ENCODE measurements around the gene PRKAR1B. TPM values are rescaled to one million over a fixed set of nuclear protein-coding genes. Genes with fewer than 3 reads are reported as not detected.

PRKAR1B gene
- polyA plus RNA-seq, 1 of the 3 experiments (the other 2 are of a cell fraction): 63.7 TPM

DNA sequence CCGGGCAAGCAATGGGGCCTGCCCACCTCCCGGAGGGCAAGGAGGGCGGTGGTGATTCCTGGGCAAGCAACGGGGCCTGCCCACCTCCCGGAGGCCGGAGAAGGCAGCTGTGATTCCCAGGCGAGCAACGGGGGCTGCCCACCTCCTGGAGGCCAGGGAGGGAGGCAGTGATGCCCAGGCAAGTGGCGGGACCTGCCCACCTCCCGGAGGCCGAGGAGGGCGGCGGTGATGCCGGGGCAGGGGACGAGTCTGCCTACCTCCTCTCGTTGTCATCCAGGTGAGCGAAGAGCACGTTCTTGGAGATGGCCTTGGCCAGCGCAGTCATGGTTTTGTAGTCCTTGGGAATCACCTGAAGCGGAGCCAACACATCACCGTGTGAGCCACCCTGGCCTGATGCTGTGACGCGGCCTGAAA lies 50.1 kb downstream of the PRKAR1B start:
- ChIA-PET CTCF (interaction anchor here (1.0 kb wide), 1 partner anchor 11 kb away, joined by 3 read pairs; no protein-coding TSS in a partner anchor), POLR2A (no interaction called here)
- WGBS (ENCODE audit: low lambda C conversion rate): 96% methylated on average over 21 of the region's 23 CpGs

DNA sequence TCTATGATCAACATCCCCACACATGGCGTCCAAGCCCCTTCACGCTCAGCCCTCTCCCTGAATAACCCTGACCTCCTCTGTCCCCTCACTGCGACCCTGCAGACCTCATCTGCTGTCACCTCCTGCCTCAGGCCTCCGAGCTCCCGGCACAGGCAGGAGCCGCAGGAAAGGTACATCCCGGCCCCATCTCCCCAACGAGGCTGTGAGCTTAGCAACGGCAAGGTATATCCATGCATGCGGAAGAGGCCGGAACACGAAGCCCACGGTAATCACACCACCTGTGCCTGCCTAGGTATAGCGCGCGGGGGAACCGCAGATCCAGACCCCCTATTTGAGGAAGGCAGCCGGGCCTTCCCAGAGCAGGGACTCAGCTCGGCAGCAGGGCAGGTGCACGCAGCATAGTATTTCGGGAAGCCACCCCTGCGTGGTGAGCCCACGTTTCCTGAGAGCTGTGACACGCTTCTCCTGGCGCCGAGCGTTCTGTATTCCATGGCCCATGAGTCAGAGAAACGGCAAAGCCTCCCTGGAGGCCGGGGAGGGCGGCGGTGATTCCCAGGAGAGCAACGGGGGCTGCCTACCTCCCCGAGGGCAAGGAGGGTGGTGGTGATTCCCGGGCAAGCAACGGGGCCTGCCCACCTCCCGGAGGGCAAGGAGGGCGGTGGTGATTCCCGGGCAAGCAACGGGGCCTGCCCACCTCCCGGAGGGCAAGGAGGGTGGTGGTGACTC lies 50.7 kb downstream of the PRKAR1B start:
- Histone ChIP-seq H3K9me2 (no peaks in the 10 kb centered on the region), H4K20me1 (ENCODE audit: insufficient read depth) (no peaks in the 10 kb centered on the region), H3K27ac (ENCODE audit: low read depth in 2 of 2, low read length in 1 of 2) (no peak overlapping the region), H3K27me3 (ENCODE audit: insufficient read depth) (no peaks in the 10 kb centered on the region), H3K9me3 (no peaks in the 10 kb centered on the region), H2AFZ (ENCODE audit: low read depth) (no peak overlapping the region), H3K4me2 (no peak overlapping the region), H3K79me2 (ENCODE audit: insufficient read depth) (no peaks in the 10 kb centered on the region), H3K9ac (no peak overlapping the region), H3K4me3 (ENCODE audit: low read depth in 2 of 2, low read length in 1 of 2) (no peak overlapping the region), H3F3A (replicated peaks; ENCODE audit: insufficient read depth) (no peaks in the 10 kb centered on the region), H3K36me3 (replicated peaks in 1 of 2; ENCODE audit: control insufficient read depth in 1 of 2, insufficient read depth in 2 of 2, low read length in 1 of 2) (peaks cover 11 to 26% of the 10 kb centered on the region in 2 experiments), H3K4me1 (ENCODE audit: control insufficient read depth in 1 of 2, insufficient read depth in 2 of 2, low read depth in 1 of 2, low read length in 1 of 2) (no peaks in the 10 kb centered on the region)
- WGBS (ENCODE audit: low lambda C conversion rate): 96% methylated on average over 33 of the region's 40 CpGs
- DNase-seq: no peak
- CTCF ChIA-PET: interaction anchor here (0.7 to 1.0 kb wide), 3 partner anchors 11 to 38 kb away, joined by 3 to 4 read pairs (median 3); no protein-coding TSS in a partner anchor
- TF ChIP-seq, protein P1, sequence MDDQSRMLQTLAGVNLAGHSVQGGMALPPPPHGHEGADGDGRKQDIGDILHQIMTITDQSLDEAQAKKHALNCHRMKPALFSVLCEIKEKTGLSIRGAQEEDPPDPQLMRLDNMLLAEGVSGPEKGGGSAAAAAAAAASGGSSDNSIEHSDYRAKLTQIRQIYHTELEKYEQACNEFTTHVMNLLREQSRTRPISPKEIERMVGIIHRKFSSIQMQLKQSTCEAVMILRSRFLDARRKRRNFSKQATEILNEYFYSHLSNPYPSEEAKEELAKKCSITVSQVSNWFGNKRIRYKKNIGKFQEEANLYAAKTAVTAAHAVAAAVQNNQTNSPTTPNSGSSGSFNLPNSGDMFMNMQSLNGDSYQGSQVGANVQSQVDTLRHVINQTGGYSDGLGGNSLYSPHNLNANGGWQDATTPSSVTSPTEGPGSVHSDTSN (IDR thresholded peaks at IDR 0.05): no peak
- TF ChIP-seq JUND (IDR thresholded peaks at IDR 0.05) (no peak), ZBTB33 (IDR thresholded peaks at IDR 0.05; ENCODE audit: borderline replicate concordance, low read depth) (no peak), TEAD4 (IDR thresholded peaks at IDR 0.05; ENCODE audit: borderline replicate concordance, insufficient read depth) (no peak), MXI1 (IDR thresholded peaks at IDR 0.05; ENCODE audit: low read depth, low read length) (no peak), FOXJ3 (CRISPR knock-in tag; IDR thresholded peaks at IDR 0.05) (no peak), POLR2AphosphoS5 (IDR thresholded peaks at IDR 0.05; ENCODE audit: low read depth, low read length) (no peak), RCOR1 (IDR thresholded peaks at IDR 0.05; ENCODE audit: low read length) (no peak), EP300 (IDR thresholded peaks at IDR 0.05; ENCODE audit: borderline replicate concordance in 1 of 2, low read depth in 1 of 2, low read length in 1 of 2) (no peak), TAF1 (IDR thresholded peaks at IDR 0.05; ENCODE audit: borderline replicate concordance, low read depth, low read length) (no peak), FOXM1 (IDR thresholded peaks at IDR 0.05; ENCODE audit: low read depth) (no peak), GABPA (IDR thresholded peaks at IDR 0.05; ENCODE audit: low read depth) (no peak), MAX (IDR thresholded peaks at IDR 0.05; ENCODE audit: low read depth) (no peak), ELF1 (IDR thresholded peaks at IDR 0.05) (no peak), NFIC (IDR thresholded peaks at IDR 0.05; ENCODE audit: borderline replicate concordance) (no peak)
- TF ChIP-seq, protein P2, sequence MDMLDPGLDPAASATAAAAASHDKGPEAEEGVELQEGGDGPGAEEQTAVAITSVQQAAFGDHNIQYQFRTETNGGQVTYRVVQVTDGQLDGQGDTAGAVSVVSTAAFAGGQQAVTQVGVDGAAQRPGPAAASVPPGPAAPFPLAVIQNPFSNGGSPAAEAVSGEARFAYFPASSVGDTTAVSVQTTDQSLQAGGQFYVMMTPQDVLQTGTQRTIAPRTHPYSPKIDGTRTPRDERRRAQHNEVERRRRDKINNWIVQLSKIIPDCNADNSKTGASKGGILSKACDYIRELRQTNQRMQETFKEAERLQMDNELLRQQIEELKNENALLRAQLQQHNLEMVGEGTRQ (IDR thresholded peaks at IDR 0.05; ENCODE audit: borderline replicate concordance, low read depth, low read length): no peak
- POLR2A ChIA-PET: no interaction called here

More for the DNA sequence above, 50.1 kb downstream of the PRKAR1B start:
- H3K4me3 ChIP-seq (ENCODE audit: low read depth in 2 of 2, low read length in 1 of 2): no peak overlapping the region
- no peak overlapping the region for H3K27ac ChIP-seq (ENCODE audit: low read depth in 2 of 2, low read length in 1 of 2)
- H2AFZ ChIP-seq (ENCODE audit: low read depth): no peak overlapping the region
- H3K9ac ChIP-seq: no peak overlapping the region
- H3K9me3 ChIP-seq: no peaks in the 10 kb centered on the region
- no peaks in the 10 kb centered on the region for H3K79me2 ChIP-seq (ENCODE audit: insufficient read depth)
- H3K9me2 ChIP-seq: no peaks in the 10 kb centered on the region
- no peaks in the 10 kb centered on the region for H3F3A ChIP-seq (replicated peaks; ENCODE audit: insufficient read depth)
- no peak for DNase-seq
- TF ChIP-seq GABPA (IDR thresholded peaks at IDR 0.05; ENCODE audit: low read depth) (no peak), SIN3A (IDR thresholded peaks at IDR 0.05; ENCODE audit: borderline replicate concordance, low read depth, low read length) (no peak)
- H3K36me3 ChIP-seq (replicated peaks in 1 of 2; ENCODE audit: control insufficient read depth in 1 of 2, insufficient read depth in 2 of 2, low read length in 1 of 2): peaks cover 11 to 26% of the 10 kb centered on the region in 2 experiments
- no peak overlapping the region for H3K4me2 ChIP-seq
- H3K4me1 ChIP-seq (ENCODE audit: control insufficient read depth in 1 of 2, insufficient read depth in 2 of 2, low read depth in 1 of 2, low read length in 1 of 2): no peaks in the 10 kb centered on the region
- no peaks in the 10 kb centered on the region for H3K27me3 ChIP-seq (ENCODE audit: insufficient read depth)
- H4K20me1 ChIP-seq (ENCODE audit: insufficient read depth): no peaks in the 10 kb centered on the region
